HG03460 (cell line): ENCODE data around the gene MRPS6.

ENCODE experiments used
- ATAC-seq: cut with Tn5 transposase; IDR thresholded peaks from one replicate; pipeline ENCODE4 v1.9.1; 2021; ENCODE audit not compliant: unreplicated experiment

Gene MRPS6

GRCh38 chr21:34177919-34178567, 104.7 kb downstream of the MRPS6 start:
- ATAC-seq: no peak

- ATAC-seq: no peak
Observed at GRCh38 chr21:34179204-34179935, 106.0 kb downstream of the MRPS6 start.

GRCh38 chr21:34180407-34180806, 107.0 kb downstream of the MRPS6 start:
- no peak for ATAC-seq

- no peak for ATAC-seq
Observed at GRCh38 chr21:34180826-34181359, 107.5 kb downstream of the MRPS6 start.

- ATAC-seq: no peak
Observed at GRCh38 chr21:34181431-34182039, 108.2 kb downstream of the MRPS6 start.

- ATAC-seq: no peak
Observed at GRCh38 chr21:34182436-34182835, 109.1 kb downstream of the MRPS6 start.

GRCh38 chr21:34183331-34183928, 110.1 kb downstream of the MRPS6 start:
- ATAC-seq: no peak

- ATAC-seq: no peak
Observed at GRCh38 chr21:34184232-34184631, 110.9 kb downstream of the MRPS6 start.

- ATAC-seq: no peak
Observed at GRCh38 chr21:34185026-34185750, 111.8 kb downstream of the MRPS6 start.

GRCh38 chr21:34186109-34186719, 112.8 kb downstream of the MRPS6 start:
- no peak for ATAC-seq

- ATAC-seq: no peak
Observed at GRCh38 chr21:34187935-34188334, 114.6 kb downstream of the MRPS6 start.

- ATAC-seq: no peak
Observed at GRCh38 chr21:34189506-34189905, 116.1 kb downstream of the MRPS6 start.

- no peak for ATAC-seq
Observed at GRCh38 chr21:34190576-34191321, 117.4 kb downstream of the MRPS6 start.

GRCh38 chr21:34191876-34192275, 118.5 kb downstream of the MRPS6 start:
- no peak for ATAC-seq
